ENCODE measurements around the gene ETNK2.
"Not testable (repeated sequence)": the region's sequence is repeated elsewhere in the genome, so short reads cannot be mapped to it uniquely, and the experiment has no call there.

The ETNK2 gene

GRCh38 chr1:204125759-204126351 lies 26.0 kb downstream of the ETNK2 start:
- no peak for DNase-seq

GRCh38 chr1:204124639-204125038 lies 27.2 kb downstream of the ETNK2 start:
- no peak for DNase-seq

GRCh38 chr1:204123376-204123775 lies 28.5 kb downstream of the ETNK2 start:
- peak; percentile 32 to 62 (median 46) for DNase-seq

GRCh38 chr1:204121840-204122555 lies 29.8 kb downstream of the ETNK2 start:
- DNase-seq, result no peak

- DNase-seq, result no peak
Observed at GRCh38 chr1:204116539-204116938, 35.3 kb downstream of the ETNK2 start.

- DNase-seq, result peak; percentile 28 to 61 (median 51)
Observed at GRCh38 chr1:204115116-204115515, 36.7 kb downstream of the ETNK2 start.

GRCh38 chr1:204114606-204115005 lies 37.2 kb downstream of the ETNK2 start:
- peak; percentile 65 to 86 (median 82) for DNase-seq

- DNase-seq, result peak; percentile 52 to 74 (median 69)
Observed at GRCh38 chr1:204113896-204114295, 37.9 kb downstream of the ETNK2 start.

GRCh38 chr1:204112876-204113730 lies 38.7 kb downstream of the ETNK2 start:
- peak in 2 of 4 experiments; percentile 9 to 26 for DNase-seq

GRCh38 chr1:204110894-204111633 lies 40.8 kb downstream of the ETNK2 start:
- DNase-seq, result no peak

- no peak for DNase-seq
Observed at GRCh38 chr1:204108312-204109141, 43.3 kb downstream of the ETNK2 start.

- no peak for DNase-seq
Observed at GRCh38 chr1:204107892-204108291, 44.0 kb downstream of the ETNK2 start.

GRCh38 chr1:204106825-204107224 lies 45.0 kb downstream of the ETNK2 start:
- DNase-seq, result no peak

GRCh38 chr1:204105131-204105515 lies 46.7 kb downstream of the ETNK2 start:
- no peak for DNase-seq

- peak; percentile 17 to 53 (median 32) for DNase-seq
Observed at GRCh38 chr1:204104331-204105130, 47.3 kb downstream of the ETNK2 start.

- DNase-seq, result no peak
Observed at GRCh38 chr1:204103431-204103741, 48.5 kb downstream of the ETNK2 start.

GRCh38 chr1:204102739-204103430 lies 49.0 kb downstream of the ETNK2 start:
- peak; percentile 53 to 80 (median 75) for DNase-seq

- DNase-seq, result peak; percentile 30 to 60 (median 47)
Observed at GRCh38 chr1:204102029-204102611, 49.7 kb downstream of the ETNK2 start.

GRCh38 chr1:204099754-204100153 lies 52.1 kb downstream of the ETNK2 start:
- not testable (repeated sequence) for DNase-seq

- no peak for DNase-seq
Observed at GRCh38 chr1:204098683-204099082, 53.2 kb downstream of the ETNK2 start.

All from suppressor macrophage (primary cell).